WTC11 (cell line): ENCODE data around the gene STK35. TPM values are rescaled to one million over a fixed set of nuclear protein-coding genes. Genes with fewer than 3 reads are reported as not detected.

ENCODE experiments used
- ATAC-seq: fragments of 200-7000 bp; cut with Tn5 transposase; 2 replicates; pipeline ENCODE4 v1.10.0; 2021; ENCODE audit warnings: mild to moderate bottlenecking, moderate library complexity
- CTCF ChIA-PET: fragments of 300-600 bp; sonication (Branson Sonifier 250); formaldehyde crosslinking; loops from one replicate; lab custom pipeline; 2021; ENCODE audit warnings: antibody characterized with exemption; lab: Charles Lee
- POLR2A ChIA-PET: fragments of 350-600 bp; sonication (Branson Sonifier 250); formaldehyde crosslinking; loops from one replicate; lab custom pipeline; 2021; ENCODE audit warnings: antibody characterized with exemption; lab: Charles Lee
- DNase-seq: peaks from one replicate; pipeline ENCODE4 v3.0.0; 2021; ENCODE audit warnings: low spot score
- H3K27ac Mint-ChIP-seq: 2 replicates; pipeline ENCODE4 v1.8.0; 2021; ENCODE audit warnings: mixed read lengths
- H3K27me3 Mint-ChIP-seq: 2 replicates; pipeline ENCODE4 v1.8.0; 2021; ENCODE audit warnings: low read depth, mild to moderate bottlenecking, moderate library complexity, mixed read lengths
- H3K36me3 Mint-ChIP-seq: 2 replicates; pipeline ENCODE4 v1.8.0; 2021; ENCODE audit warnings: mixed read lengths
- H3K4me1 Mint-ChIP-seq: 2 replicates; pipeline ENCODE4 v1.8.0; 2022; ENCODE audit warnings: mixed read lengths
- H3K4me3 Mint-ChIP-seq: 2 replicates; pipeline ENCODE4 v1.8.0; 2021; ENCODE audit warnings: mild to moderate bottlenecking, moderate library complexity, mixed read lengths
- H3K9me3 Mint-ChIP-seq: 2 replicates; pipeline ENCODE4 v1.8.0; 2021; ENCODE audit warnings: mixed read lengths
- AFF4 ChIP-seq: sonication (generic); formaldehyde crosslinking; IDR thresholded peaks from 2 replicates; pipeline ENCODE4 v1.8.1; 2023; ENCODE audit warnings: mild to moderate bottlenecking, missing genetic modification reagents, borderline replicate concordance
- CREB1 ChIP-seq: sonication (generic); formaldehyde crosslinking; IDR thresholded peaks from 2 replicates; pipeline ENCODE4 v1.8.0; 2023; ENCODE audit warnings: mild to moderate bottlenecking, missing genetic modification reagents
- EMX1 ChIP-seq: fragments of 250-450 bp; sonication (Bioruptor Pico); IDR thresholded peaks from 2 replicates; pipeline ENCODE4 v1.8.0; 2021; ENCODE audit warnings: mild to moderate bottlenecking
- FOXK1 ChIP-seq: sonication (generic); formaldehyde crosslinking; IDR thresholded peaks from 2 replicates; pipeline ENCODE4 v1.8.0; 2022; ENCODE audit warnings: mild to moderate bottlenecking, moderate library complexity, missing genetic modification reagents
- IRF2 ChIP-seq: sonication (generic); formaldehyde crosslinking; IDR thresholded peaks from 2 replicates; pipeline ENCODE4 v1.8.0; 2022; ENCODE audit warnings: low read depth, missing genetic modification reagents, borderline replicate concordance
- MAX ChIP-seq: sonication (generic); formaldehyde crosslinking; IDR thresholded peaks from 2 replicates; pipeline ENCODE4 v1.8.0; 2022; ENCODE audit warnings: mild to moderate bottlenecking, missing genetic modification reagents
- MXD4 ChIP-seq: fragments of 250-450 bp; sonication (Bioruptor Pico); IDR thresholded peaks from 2 replicates; pipeline ENCODE4 v1.8.0; 2021; ENCODE audit warnings: mild to moderate bottlenecking, moderate library complexity, borderline replicate concordance
- OVOL2 ChIP-seq: fragments of 250-450 bp; sonication (Bioruptor Pico); IDR thresholded peaks from 2 replicates; pipeline ENCODE4 v1.9.0; 2021; ENCODE audit warnings: mild to moderate bottlenecking, borderline replicate concordance
- STAT6 ChIP-seq: sonication (generic); formaldehyde crosslinking; conservative IDR thresholded peaks from 2 replicates; pipeline ENCODE4 v1.8.1; 2023; ENCODE audit warnings: mild to moderate bottlenecking, low read depth, missing genetic modification reagents, moderate library complexity
- ZNF671 ChIP-seq: fragments of 250-450 bp; sonication (Bioruptor Pico); IDR thresholded peaks from 2 replicates; pipeline ENCODE4 v1.8.0; 2021; ENCODE audit warnings: mild to moderate bottlenecking
- total RNA-seq: library from RNA; stranded (reverse); gene quantifications from 3 replicates; pipeline ENCODE4 v1.2.3, GENCODE V29; 2021
- TF ChIP-seq, protein P1 (sequence below): sonication (generic); formaldehyde crosslinking; IDR thresholded peaks from 2 replicates; pipeline ENCODE4 v1.8.1; 2022; ENCODE audit warnings: low read depth, missing genetic modification reagents, borderline replicate concordance
- TF ChIP-seq, protein P2 (sequence below): sonication (generic); formaldehyde crosslinking; IDR thresholded peaks from 2 replicates; pipeline ENCODE4 v1.8.0; 2023; ENCODE audit warnings: missing genetic modification reagents
- TF ChIP-seq, protein P3 (sequence below): sonication (generic); formaldehyde crosslinking; IDR thresholded peaks from 2 replicates; pipeline ENCODE4 v1.8.0; 2022; ENCODE audit warnings: mild to moderate bottlenecking, missing genetic modification reagents
- TF ChIP-seq, protein P4 (sequence below): fragments of 250-450 bp; sonication (Bioruptor Pico); IDR thresholded peaks from 2 replicates; pipeline ENCODE4 v1.9.0; 2021; ENCODE audit warnings: mild to moderate bottlenecking, borderline replicate concordance

STK35 gene
- total RNA-seq, 1 experiment from 2014 or later = 37.2 TPM

GRCh38 chr20:2140561-2140960 is 38.9 kb downstream of the STK35 start:
- H3K9me3 Mint-ChIP-seq = no peaks in the 10 kb centered on the region
- DNase-seq = no peak
- no peaks in the 10 kb centered on the region for H3K27me3 Mint-ChIP-seq
- CTCF ChIA-PET = interaction anchor here (1.0 to 2.7 kb wide), 3 partner anchors 32 to 133 kb away, joined by 3 to 9 read pairs (median 3); no protein-coding TSS in a partner anchor
- no peak overlapping the region for H3K27ac Mint-ChIP-seq
- H3K4me3 Mint-ChIP-seq = no peak overlapping the region
- TF ChIP-seq CREB1 (CRISPR knock-in tag) = no peak
- TF ChIP-seq, protein P1, sequence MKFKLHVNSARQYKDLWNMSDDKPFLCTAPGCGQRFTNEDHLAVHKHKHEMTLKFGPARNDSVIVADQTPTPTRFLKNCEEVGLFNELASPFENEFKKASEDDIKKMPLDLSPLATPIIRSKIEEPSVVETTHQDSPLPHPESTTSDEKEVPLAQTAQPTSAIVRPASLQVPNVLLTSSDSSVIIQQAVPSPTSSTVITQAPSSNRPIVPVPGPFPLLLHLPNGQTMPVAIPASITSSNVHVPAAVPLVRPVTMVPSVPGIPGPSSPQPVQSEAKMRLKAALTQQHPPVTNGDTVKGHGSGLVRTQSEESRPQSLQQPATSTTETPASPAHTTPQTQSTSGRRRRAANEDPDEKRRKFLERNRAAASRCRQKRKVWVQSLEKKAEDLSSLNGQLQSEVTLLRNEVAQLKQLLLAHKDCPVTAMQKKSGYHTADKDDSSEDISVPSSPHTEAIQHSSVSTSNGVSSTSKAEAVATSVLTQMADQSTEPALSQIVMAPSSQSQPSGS (CRISPR knock-in tag) = no peak
- no peak for TF ChIP-seq AFF4 (CRISPR knock-in tag)
- no peak for TF ChIP-seq STAT6
- TF ChIP-seq MXD4 (CRISPR knock-in tag) = no peak
- TF ChIP-seq FOXK1 (CRISPR knock-in tag) = no peak
- TF ChIP-seq, protein P2, sequence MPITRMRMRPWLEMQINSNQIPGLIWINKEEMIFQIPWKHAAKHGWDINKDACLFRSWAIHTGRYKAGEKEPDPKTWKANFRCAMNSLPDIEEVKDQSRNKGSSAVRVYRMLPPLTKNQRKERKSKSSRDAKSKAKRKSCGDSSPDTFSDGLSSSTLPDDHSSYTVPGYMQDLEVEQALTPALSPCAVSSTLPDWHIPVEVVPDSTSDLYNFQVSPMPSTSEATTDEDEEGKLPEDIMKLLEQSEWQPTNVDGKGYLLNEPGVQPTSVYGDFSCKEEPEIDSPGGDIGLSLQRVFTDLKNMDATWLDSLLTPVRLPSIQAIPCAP = no peak
- no peak for TF ChIP-seq ZNF671 (CRISPR knock-in tag)
- TF ChIP-seq MAX = no peak
- no peak for TF ChIP-seq IRF2 (CRISPR knock-in tag)
- TF ChIP-seq, protein P3, sequence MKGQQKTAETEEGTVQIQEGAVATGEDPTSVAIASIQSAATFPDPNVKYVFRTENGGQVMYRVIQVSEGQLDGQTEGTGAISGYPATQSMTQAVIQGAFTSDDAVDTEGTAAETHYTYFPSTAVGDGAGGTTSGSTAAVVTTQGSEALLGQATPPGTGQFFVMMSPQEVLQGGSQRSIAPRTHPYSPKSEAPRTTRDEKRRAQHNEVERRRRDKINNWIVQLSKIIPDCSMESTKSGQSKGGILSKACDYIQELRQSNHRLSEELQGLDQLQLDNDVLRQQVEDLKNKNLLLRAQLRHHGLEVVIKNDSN (CRISPR knock-in tag) = no peak
- TF ChIP-seq OVOL2 (CRISPR knock-in tag) = no peak
- ATAC-seq = no peak
- H3K4me1 Mint-ChIP-seq = peaks cover 3% of the 10 kb centered on the region; the same call in 1 of the 2 replicates
- peaks cover 5% of the 10 kb centered on the region for H3K36me3 Mint-ChIP-seq
- POLR2A ChIA-PET = no interaction called here

GRCh38 chr20:2141600-2142575 is 40.3 kb downstream of the STK35 start:
- Mint-ChIP-seq H3K27ac (peak overlapping the region; percentile 11; the same call in 1 of the 2 replicates), H3K4me3 (no peak overlapping the region), H3K36me3 (peaks cover 5% of the 10 kb centered on the region), H3K9me3 (no peaks in the 10 kb centered on the region), H3K4me1 (no peaks in the 10 kb centered on the region)
- CTCF ChIA-PET = interaction anchor here (2.7 kb wide), 1 partner anchor 30 kb away, joined by 9 read pairs; no protein-coding TSS in a partner anchor
- TF ChIP-seq OVOL2 (CRISPR knock-in tag) (no peak), EMX1 (CRISPR knock-in tag) (no peak)
- TF ChIP-seq, protein P4, sequence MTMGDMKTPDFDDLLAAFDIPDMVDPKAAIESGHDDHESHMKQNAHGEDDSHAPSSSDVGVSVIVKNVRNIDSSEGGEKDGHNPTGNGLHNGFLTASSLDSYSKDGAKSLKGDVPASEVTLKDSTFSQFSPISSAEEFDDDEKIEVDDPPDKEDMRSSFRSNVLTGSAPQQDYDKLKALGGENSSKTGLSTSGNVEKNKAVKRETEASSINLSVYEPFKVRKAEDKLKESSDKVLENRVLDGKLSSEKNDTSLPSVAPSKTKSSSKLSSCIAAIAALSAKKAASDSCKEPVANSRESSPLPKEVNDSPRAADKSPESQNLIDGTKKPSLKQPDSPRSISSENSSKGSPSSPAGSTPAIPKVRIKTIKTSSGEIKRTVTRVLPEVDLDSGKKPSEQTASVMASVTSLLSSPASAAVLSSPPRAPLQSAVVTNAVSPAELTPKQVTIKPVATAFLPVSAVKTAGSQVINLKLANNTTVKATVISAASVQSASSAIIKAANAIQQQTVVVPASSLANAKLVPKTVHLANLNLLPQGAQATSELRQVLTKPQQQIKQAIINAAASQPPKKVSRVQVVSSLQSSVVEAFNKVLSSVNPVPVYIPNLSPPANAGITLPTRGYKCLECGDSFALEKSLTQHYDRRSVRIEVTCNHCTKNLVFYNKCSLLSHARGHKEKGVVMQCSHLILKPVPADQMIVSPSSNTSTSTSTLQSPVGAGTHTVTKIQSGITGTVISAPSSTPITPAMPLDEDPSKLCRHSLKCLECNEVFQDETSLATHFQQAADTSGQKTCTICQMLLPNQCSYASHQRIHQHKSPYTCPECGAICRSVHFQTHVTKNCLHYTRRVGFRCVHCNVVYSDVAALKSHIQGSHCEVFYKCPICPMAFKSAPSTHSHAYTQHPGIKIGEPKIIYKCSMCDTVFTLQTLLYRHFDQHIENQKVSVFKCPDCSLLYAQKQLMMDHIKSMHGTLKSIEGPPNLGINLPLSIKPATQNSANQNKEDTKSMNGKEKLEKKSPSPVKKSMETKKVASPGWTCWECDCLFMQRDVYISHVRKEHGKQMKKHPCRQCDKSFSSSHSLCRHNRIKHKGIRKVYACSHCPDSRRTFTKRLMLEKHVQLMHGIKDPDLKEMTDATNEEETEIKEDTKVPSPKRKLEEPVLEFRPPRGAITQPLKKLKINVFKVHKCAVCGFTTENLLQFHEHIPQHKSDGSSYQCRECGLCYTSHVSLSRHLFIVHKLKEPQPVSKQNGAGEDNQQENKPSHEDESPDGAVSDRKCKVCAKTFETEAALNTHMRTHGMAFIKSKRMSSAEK = no peak
- TF ChIP-seq, protein P3 (CRISPR knock-in tag) = no peak
- TF ChIP-seq, all 79 proteins: peak for 0
- H3K27me3 Mint-ChIP-seq = no peaks in the 10 kb centered on the region
- no peak for DNase-seq
- no peak for ATAC-seq
- POLR2A ChIA-PET = no interaction called here
